ENCODE measurements around the gene SFSWAP.
"Not testable (repeated sequence)": the region's sequence is repeated elsewhere in the genome, so short reads cannot be mapped to it uniquely, and the experiment has no call there.

The SFSWAP gene

GRCh38 chr12:131737150-131737827 is 26.4 kb downstream of the SFSWAP start:
- no peak for DNase-seq

- DNase-seq, result no peak
Observed at GRCh38 chr12:131738196-131738595, 27.3 kb downstream of the SFSWAP start.

GRCh38 chr12:131740626-131741025 is 29.7 kb downstream of the SFSWAP start:
- DNase-seq, result no peak

- not testable (repeated sequence) for DNase-seq
Observed at GRCh38 chr12:131742761-131743160, 31.9 kb downstream of the SFSWAP start.

- not testable (repeated sequence) for DNase-seq
Observed at GRCh38 chr12:131743410-131743809, 32.5 kb downstream of the SFSWAP start.

- not testable (repeated sequence) for DNase-seq
Observed at GRCh38 chr12:131743880-131744279, 33.0 kb downstream of the SFSWAP start.

- not testable (repeated sequence) for DNase-seq
Observed at GRCh38 chr12:131744675-131745074, 33.8 kb downstream of the SFSWAP start.

GRCh38 chr12:131745706-131746105 is 34.8 kb downstream of the SFSWAP start:
- DNase-seq, result no peak

GRCh38 chr12:131747276-131748177 is 36.6 kb downstream of the SFSWAP start:
- no peak for DNase-seq

- no peak for DNase-seq
Observed at GRCh38 chr12:131749618-131750315, 38.9 kb downstream of the SFSWAP start.

- no peak for DNase-seq
Observed at GRCh38 chr12:131751335-131751734, 40.4 kb downstream of the SFSWAP start.

- DNase-seq, result no peak
Observed at GRCh38 chr12:131752451-131752850, 41.6 kb downstream of the SFSWAP start.

GRCh38 chr12:131753005-131753404 is 42.1 kb downstream of the SFSWAP start:
- DNase-seq, result no peak

GRCh38 chr12:131753757-131754156 is 42.9 kb downstream of the SFSWAP start:
- DNase-seq, result no peak

- DNase-seq, result no peak
Observed at GRCh38 chr12:131754184-131754583, 43.3 kb downstream of the SFSWAP start.

GRCh38 chr12:131755305-131756113 is 44.6 kb downstream of the SFSWAP start:
- no peak for DNase-seq

- no peak for DNase-seq
Observed at GRCh38 chr12:131756441-131756840, 45.6 kb downstream of the SFSWAP start.

GRCh38 chr12:131757111-131757510 is 46.2 kb downstream of the SFSWAP start:
- no peak for DNase-seq

GRCh38 chr12:131758016-131758739 is 47.3 kb downstream of the SFSWAP start:
- DNase-seq, result no peak

- DNase-seq, result no peak
Observed at GRCh38 chr12:131759176-131759575, 48.3 kb downstream of the SFSWAP start.

GRCh38 chr12:131761638-131762037 is 50.7 kb downstream of the SFSWAP start:
- no peak for DNase-seq

GRCh38 chr12:131764738-131765137 is 53.8 kb downstream of the SFSWAP start:
- no peak for DNase-seq

All from activated naive CD4-positive, alpha-beta T cell (primary cell).